Immature natural killer cell (primary cell): ENCODE results near the gene PDLIM5. TPM values are rescaled to one million over a fixed set of nuclear protein-coding genes. Genes with fewer than 3 reads are reported as not detected.
"Not testable (repeated sequence)": the region's sequence is repeated elsewhere in the genome, so short reads cannot be mapped to it uniquely, and the experiment has no call there.

Experiments
- DNase-seq, 3 donors: peaks; one replicate each; pipeline ENCODE4 v3.0.0; 2022; ENCODE audit warnings: mixed read lengths in 1 of 3
- H3K27ac Mint-ChIP-seq, 6 donors: one replicate each; pipeline ENCODE4 v1.8.0; 2020; ENCODE audit warnings: mixed read lengths in 6 of 6, mild to moderate bottlenecking in 5 of 6, inconsistent platforms in 4 of 6, moderate library complexity in 3 of 6
- H3K27me3 Mint-ChIP-seq, 3 donors: one replicate each; pipeline ENCODE4 v1.8.0; 2020 to 2021; ENCODE audit warnings: low read depth in 3 of 3, mild to moderate bottlenecking in 3 of 3, mixed read lengths in 3 of 3, moderate library complexity in 3 of 3, inconsistent platforms in 1 of 3
- H3K36me3 Mint-ChIP-seq, 3 donors: one replicate each; pipeline ENCODE4 v1.8.0; 2020; ENCODE audit warnings: mixed read lengths in 3 of 3, inconsistent platforms in 2 of 3, mild to moderate bottlenecking in 2 of 3
- H3K4me1 Mint-ChIP-seq, 2 donors: one replicate each; pipeline ENCODE4 v1.8.0; 2020; ENCODE audit warnings: inconsistent platforms in 2 of 2, mild to moderate bottlenecking in 2 of 2, mixed read lengths in 2 of 2, moderate library complexity in 1 of 2
- H3K4me3 Mint-ChIP-seq, 5 donors: one replicate each; pipeline ENCODE4 v1.8.0; 2020; ENCODE audit warnings: mild to moderate bottlenecking in 5 of 5, mixed read lengths in 5 of 5, inconsistent platforms in 3 of 5, moderate library complexity in 3 of 5
- H3K9me3 Mint-ChIP-seq, 6 donors: one replicate each; pipeline ENCODE4 v1.8.0; 2020; ENCODE audit warnings: mild to moderate bottlenecking in 6 of 6, mixed read lengths in 6 of 6, inconsistent platforms in 4 of 6, moderate library complexity in 3 of 6
- polyA plus RNA-seq, 3 donors: library from polyadenylated mRNA; unstranded; fragments of 300-500 nt; fragmentation: Illumina TruSeq; gene quantifications; one replicate each; pipeline ENCODE4 v1.2.3, GENCODE V29; 2021

PDLIM5 gene
- polyA plus RNA-seq, 3 donors from 2014 or later = 38.7 to 57.1 (median 55.8) TPM

GRCh38 chr4:94498502-94498901 lies 46.8 kb downstream of the PDLIM5 start:
- Mint-ChIP-seq H3K36me3 (peaks cover 0 to 7% (median 2%) of the 10 kb centered on the region in 3 donors), H3K9me3 (no peaks in the 10 kb centered on the region), H3K27ac (no peak overlapping the region), H3K4me1 (no peaks in the 10 kb centered on the region), H3K27me3 (peaks cover 0 to 3% (median 2%) of the 10 kb centered on the region in 3 donors), H3K4me3 (no peak overlapping the region)
- no peak for DNase-seq

DNA sequence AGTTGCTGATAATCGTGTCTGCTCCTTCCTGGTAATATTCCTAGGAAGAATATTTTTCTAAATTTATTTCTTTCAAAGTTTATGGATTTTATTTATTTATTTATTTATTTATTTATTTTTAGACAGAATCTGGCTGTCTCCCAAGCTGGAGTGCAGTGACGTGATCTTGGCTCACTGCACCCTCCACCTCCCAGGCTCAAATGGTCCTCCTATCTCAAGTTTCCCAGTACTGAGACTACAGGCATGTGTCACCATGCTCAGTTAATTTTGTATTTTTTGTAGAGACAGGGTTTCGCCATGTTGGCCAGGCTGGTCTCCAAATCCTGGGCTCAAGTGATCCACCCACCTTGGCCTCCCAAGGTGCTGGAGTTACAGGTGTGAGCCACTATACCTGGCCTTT lies 48.9 kb downstream of the PDLIM5 start:
- peaks cover 0 to 3% (median 2%) of the 10 kb centered on the region in 3 donors for H3K36me3 Mint-ChIP-seq
- peaks cover 0 to 2% (median 0%) of the 10 kb centered on the region in 3 donors for H3K27me3 Mint-ChIP-seq
- no peak overlapping the region for H3K4me3 Mint-ChIP-seq
- no peak for DNase-seq
- H3K27ac Mint-ChIP-seq = no peak overlapping the region
- no peaks in the 10 kb centered on the region for H3K4me1 Mint-ChIP-seq
- no peaks in the 10 kb centered on the region for H3K9me3 Mint-ChIP-seq

DNA sequence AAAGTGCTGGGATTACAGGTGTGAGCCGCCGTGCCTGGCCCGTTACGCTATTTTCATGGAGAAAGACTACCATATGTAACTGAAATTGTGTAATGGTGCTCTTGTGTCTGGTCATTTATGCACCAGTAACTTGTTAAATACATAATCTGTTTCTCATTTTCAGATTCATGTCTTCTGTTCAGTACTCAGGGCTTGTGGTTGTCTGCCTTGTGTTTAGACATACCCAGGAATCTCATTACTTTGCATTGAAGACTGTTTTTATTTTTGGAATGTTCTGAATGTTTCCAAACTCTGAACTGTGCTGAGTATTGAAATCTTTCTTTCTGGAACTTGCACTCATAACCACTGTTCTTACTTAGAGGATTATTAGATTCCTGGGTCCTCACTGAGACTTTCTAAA lies 52.8 kb downstream of the PDLIM5 start:
- DNase-seq = no peak
- no peaks in the 10 kb centered on the region for H3K9me3 Mint-ChIP-seq
- H3K36me3 Mint-ChIP-seq = peaks cover 0 to 3% (median 2%) of the 10 kb centered on the region in 3 donors
- H3K4me3 Mint-ChIP-seq = no peak overlapping the region
- no peaks in the 10 kb centered on the region for H3K4me1 Mint-ChIP-seq
- H3K27me3 Mint-ChIP-seq = peaks cover 0 to 2% (median 0%) of the 10 kb centered on the region in 3 donors
- H3K27ac Mint-ChIP-seq = no peak overlapping the region

- Mint-ChIP-seq H3K4me1 (no peaks in the 10 kb centered on the region), H3K27me3 (no peaks in the 10 kb centered on the region), H3K36me3 (peaks cover 0 to 4% (median 0%) of the 10 kb centered on the region in 3 donors), H3K9me3 (no peaks in the 10 kb centered on the region), H3K27ac (no peak overlapping the region), H3K4me3 (no peak overlapping the region)
- no peak for DNase-seq
Measured at GRCh38 chr4:94506822-94507221, 55.1 kb downstream of the PDLIM5 start.

DNA sequence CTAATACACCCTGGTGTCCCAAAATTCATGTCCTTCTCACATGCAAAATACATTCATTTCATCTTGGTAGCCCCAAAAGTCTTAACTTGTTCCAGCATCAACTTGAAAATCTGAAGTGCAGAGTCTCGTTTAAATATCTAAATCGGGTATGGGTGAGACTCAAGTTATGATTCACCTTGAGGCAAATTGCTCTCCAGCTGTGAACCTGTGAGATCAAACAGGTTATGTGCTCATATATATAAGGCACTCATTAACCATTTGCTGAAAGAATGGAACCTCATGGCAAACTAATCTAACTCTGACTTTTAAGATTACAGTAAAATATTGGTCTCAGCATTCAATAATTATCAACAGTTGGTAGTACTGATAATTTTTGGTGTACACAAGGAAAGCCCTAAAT lies 55.5 kb downstream of the PDLIM5 start:
- Mint-ChIP-seq H3K27ac (no peak overlapping the region), H3K4me3 (no peak overlapping the region), H3K36me3 (peaks cover 0 to 4% (median 0%) of the 10 kb centered on the region in 3 donors), H3K9me3 (no peaks in the 10 kb centered on the region), H3K27me3 (no peaks in the 10 kb centered on the region), H3K4me1 (no peaks in the 10 kb centered on the region)
- DNase-seq = no peak

DNA sequence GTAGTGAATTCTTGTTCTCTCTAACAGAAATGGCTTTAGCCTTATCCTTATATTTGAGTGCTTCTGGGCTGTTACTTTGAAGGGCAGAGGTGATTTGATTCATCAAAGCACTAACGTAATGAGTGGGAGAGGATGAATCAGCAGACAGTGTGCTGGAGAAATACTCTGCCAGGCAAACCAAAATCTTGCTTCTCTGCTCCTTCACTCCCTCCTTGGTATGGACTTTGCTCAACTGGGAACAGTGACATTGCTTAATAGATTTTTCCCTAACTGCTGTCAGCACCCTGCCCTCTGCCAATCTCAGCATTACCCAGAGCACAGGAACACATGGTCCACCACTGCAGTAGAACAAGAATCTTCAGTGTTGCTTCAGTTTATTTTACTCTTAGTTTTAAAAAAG lies 56.0 kb downstream of the PDLIM5 start:
- Mint-ChIP-seq H3K27me3 (no peaks in the 10 kb centered on the region), H3K4me3 (no peak overlapping the region), H3K9me3 (no peaks in the 10 kb centered on the region), H3K4me1 (no peaks in the 10 kb centered on the region), H3K27ac (no peak overlapping the region), H3K36me3 (peaks cover 0 to 4% (median 0%) of the 10 kb centered on the region in 3 donors)
- DNase-seq = no peak

- H3K27me3 Mint-ChIP-seq = no peaks in the 10 kb centered on the region
- no peaks in the 10 kb centered on the region for H3K4me1 Mint-ChIP-seq
- H3K36me3 Mint-ChIP-seq = peaks cover 0 to 4% (median 0%) of the 10 kb centered on the region in 3 donors
- H3K27ac Mint-ChIP-seq = no peak overlapping the region
- no peak for DNase-seq
- H3K9me3 Mint-ChIP-seq = no peaks in the 10 kb centered on the region
- no peak overlapping the region for H3K4me3 Mint-ChIP-seq
Measured at GRCh38 chr4:94508296-94508695, 56.6 kb downstream of the PDLIM5 start.

- Mint-ChIP-seq H3K4me1 (no peaks in the 10 kb centered on the region), H3K36me3 (peaks cover 0 to 4% (median 0%) of the 10 kb centered on the region in 3 donors), H3K9me3 (no peaks in the 10 kb centered on the region), H3K27ac (no peak overlapping the region), H3K27me3 (no peaks in the 10 kb centered on the region), H3K4me3 (no peak overlapping the region)
- DNase-seq = no peak
Measured at GRCh38 chr4:94508806-94509205, 57.1 kb downstream of the PDLIM5 start.

DNA sequence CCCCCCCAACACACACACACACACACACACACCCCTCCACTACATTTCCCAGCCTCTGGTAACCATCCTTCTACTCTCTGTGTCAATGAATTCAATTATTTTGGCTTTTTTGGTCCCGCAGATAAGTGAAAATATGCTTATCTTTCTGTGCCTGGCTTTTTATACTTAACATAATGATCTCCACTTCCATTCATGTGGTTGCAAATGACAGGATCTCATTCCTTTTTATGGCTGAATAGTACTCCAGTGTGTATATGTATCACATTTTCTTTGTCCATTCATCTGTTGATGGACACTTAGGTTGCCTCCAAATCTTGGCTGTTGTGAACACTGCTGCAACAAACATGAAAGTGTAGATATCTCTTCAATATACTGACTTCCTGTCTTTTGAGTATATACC lies 59.8 kb downstream of the PDLIM5 start:
- Mint-ChIP-seq H3K4me3 (no peak overlapping the region), H3K36me3 (peaks cover 0 to 4% (median 0%) of the 10 kb centered on the region in 3 donors), H3K4me1 (no peaks in the 10 kb centered on the region), H3K9me3 (no peaks in the 10 kb centered on the region), H3K27me3 (no peaks in the 10 kb centered on the region), H3K27ac (no peak overlapping the region)
- DNase-seq = no peak

DNA sequence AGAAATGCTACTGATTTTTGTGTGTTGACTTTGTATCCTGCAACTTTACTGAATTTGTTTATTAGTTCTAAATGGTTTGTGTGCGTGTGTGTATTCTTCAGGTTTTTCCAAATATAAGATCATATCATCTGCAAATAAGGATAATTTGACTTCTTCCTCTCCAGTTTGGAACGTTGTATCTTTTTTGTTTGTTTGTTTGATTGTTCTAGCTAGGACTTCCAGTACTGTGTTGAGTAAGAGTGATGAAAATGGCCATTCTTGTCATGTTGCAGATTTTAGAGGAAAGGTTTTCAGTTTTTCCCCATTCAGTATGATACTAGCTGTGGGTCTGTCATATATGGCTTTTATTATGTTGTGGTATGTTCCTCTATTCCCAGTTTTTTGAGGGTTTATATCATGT lies 61.8 kb downstream of the PDLIM5 start:
- not testable (repeated sequence) for H3K9me3 Mint-ChIP-seq, H3K27ac Mint-ChIP-seq

GRCh38 chr4:94515365-94515764 lies 63.6 kb downstream of the PDLIM5 start:
- Mint-ChIP-seq H3K36me3 (no peaks in the 10 kb centered on the region), H3K27ac (no peak overlapping the region), H3K9me3 (no peaks in the 10 kb centered on the region)

More for the DNA sequence above, 61.8 kb downstream of the PDLIM5 start:
- not testable (repeated sequence) for H3K4me1 Mint-ChIP-seq, H3K27me3 Mint-ChIP-seq, H3K4me3 Mint-ChIP-seq, H3K36me3 Mint-ChIP-seq, DNase-seq

DNA sequence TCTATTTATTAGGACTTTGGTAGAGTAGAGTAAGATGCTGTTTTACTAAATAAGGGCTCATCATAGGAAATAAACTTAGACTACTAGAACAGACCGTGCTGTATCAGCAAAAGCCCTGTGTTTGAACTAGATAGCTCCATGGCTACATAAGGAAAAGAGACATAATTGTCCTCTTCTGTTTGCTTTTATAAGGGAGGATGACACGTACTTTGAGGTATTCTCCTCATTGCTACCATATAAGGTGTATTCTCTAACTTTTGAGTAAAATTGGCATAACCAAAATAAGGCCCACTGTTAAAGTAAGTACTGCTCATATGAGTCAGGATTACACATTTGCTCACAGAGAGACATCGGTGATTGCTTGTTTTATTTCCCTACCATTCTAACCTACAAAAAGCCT lies 64.3 kb downstream of the PDLIM5 start:
- no peaks in the 10 kb centered on the region for H3K36me3 Mint-ChIP-seq
- H3K4me3 Mint-ChIP-seq = no peak overlapping the region
- H3K27ac Mint-ChIP-seq = no peak overlapping the region
- H3K4me1 Mint-ChIP-seq = peaks cover 18 to 23% of the 10 kb centered on the region in 2 donors
- H3K9me3 Mint-ChIP-seq = no peaks in the 10 kb centered on the region
- no peak for DNase-seq
- no peaks in the 10 kb centered on the region for H3K27me3 Mint-ChIP-seq

More at GRCh38 chr4:94515365-94515764, 63.6 kb downstream of the PDLIM5 start:
- no peaks in the 10 kb centered on the region for H3K27me3 Mint-ChIP-seq
- peaks cover 16 to 21% of the 10 kb centered on the region in 2 donors for H3K4me1 Mint-ChIP-seq
- no peak for DNase-seq
- no peak overlapping the region for H3K4me3 Mint-ChIP-seq

GRCh38 chr4:94516999-94517398 lies 65.3 kb downstream of the PDLIM5 start:
- H3K36me3 Mint-ChIP-seq = no peaks in the 10 kb centered on the region

GRCh38 chr4:94517492-94517891 lies 65.8 kb downstream of the PDLIM5 start:
- Mint-ChIP-seq H3K36me3 (no peaks in the 10 kb centered on the region), H3K9me3 (no peaks in the 10 kb centered on the region), H3K4me1 (peaks cover 18 to 23% of the 10 kb centered on the region in 2 donors), H3K27ac (no peak overlapping the region), H3K27me3 (no peaks in the 10 kb centered on the region), H3K4me3 (no peak overlapping the region)
- no peak for DNase-seq

More at GRCh38 chr4:94516999-94517398, 65.3 kb downstream of the PDLIM5 start:
- no peak for DNase-seq
- H3K27ac Mint-ChIP-seq = no peak overlapping the region
- no peaks in the 10 kb centered on the region for H3K27me3 Mint-ChIP-seq
- H3K4me1 Mint-ChIP-seq = peaks cover 18 to 23% of the 10 kb centered on the region in 2 donors
- H3K4me3 Mint-ChIP-seq = no peak overlapping the region
- no peaks in the 10 kb centered on the region for H3K9me3 Mint-ChIP-seq

DNA sequence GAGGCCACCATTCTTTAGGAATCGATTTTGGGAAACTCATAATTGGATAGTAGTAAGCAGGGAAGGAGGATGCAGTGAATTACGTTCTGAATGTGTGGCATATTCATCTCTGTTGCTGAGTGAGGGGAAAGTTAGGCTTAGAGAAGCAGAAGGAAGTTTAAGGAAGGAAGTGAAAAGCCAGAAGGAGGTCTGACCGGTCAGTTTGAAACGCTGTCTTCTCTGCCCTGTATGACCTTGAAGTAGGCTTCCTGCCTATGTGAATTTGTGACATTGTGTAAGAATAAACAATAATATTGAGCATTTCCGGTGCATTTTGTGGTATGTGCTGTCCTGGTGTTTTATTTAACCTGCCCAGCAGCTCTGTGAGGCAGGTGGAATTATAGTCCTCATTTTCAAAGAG lies 67.3 kb downstream of the PDLIM5 start:
- no peaks in the 10 kb centered on the region for H3K27me3 Mint-ChIP-seq
- DNase-seq = no peak
- no peaks in the 10 kb centered on the region for H3K36me3 Mint-ChIP-seq
- H3K27ac Mint-ChIP-seq = no peak overlapping the region
- H3K4me1 Mint-ChIP-seq = peaks cover 18 to 23% of the 10 kb centered on the region in 2 donors
- H3K4me3 Mint-ChIP-seq = peak overlapping the region in 1 of 5 donors; percentile 24
- H3K9me3 Mint-ChIP-seq = no peaks in the 10 kb centered on the region
